Omental fat pad (tissue), 4 donors: ENCODE measurements around the gene GOLIM4. TPM values are rescaled to one million over a fixed set of nuclear protein-coding genes. Genes with fewer than 3 reads are reported as not detected.

Source experiments
- ATAC-seq: fragments of 150-250 bp; one replicate; pipeline ENCODE4 v1.9.1; 2016; ENCODE audit warnings: mild to moderate bottlenecking, moderate library complexity; ENCODE audit not compliant: low FRiP score
- DNase-seq: peaks from one replicate; pipeline ENCODE4 v3.0.0-alpha.2; 2019; ENCODE audit warnings: low spot score
- CTCF ChIP-seq, 3 donors: fragments of 450-650 bp; IDR thresholded peaks; one replicate each; pipeline ENCODE4 v1.5.1; 2016 to 2017; ENCODE audit warnings: antibody characterized with exemption in 3 of 3, mild to moderate bottlenecking in 3 of 3, moderate library complexity in 2 of 3
- total RNA-seq, 4 donors: library from RNA; depleted of rRNA; stranded (reverse); fragments of >200 nt; gene quantifications; one replicate each; pipeline ENCODE4 v1.1.0, GENCODE V29; 2016

GOLIM4 gene
- total RNA-seq, 4 donors from 2014 or later = 30.3 to 46.2 (median 34.8) TPM

GRCh38 chr3:168117059-168117458 lies 21.3 kb upstream of the GOLIM4 start:
- no peak for ATAC-seq
- no peak for DNase-seq
- TF ChIP-seq CTCF (IDR thresholded peaks at IDR 0.05) = no peak

GRCh38 chr3:168116279-168116678 lies 20.6 kb upstream of the GOLIM4 start:
- DNase-seq (no peak), ATAC-seq (peak; percentile 32)
- no peak for TF ChIP-seq CTCF (IDR thresholded peaks at IDR 0.05)

- no peak for DNase-seq
- ATAC-seq = no peak
- no peak for TF ChIP-seq CTCF (IDR thresholded peaks at IDR 0.05)
Measured at GRCh38 chr3:168113848-168114247, 18.1 kb upstream of the GOLIM4 start.

GRCh38 chr3:168112894-168113293 lies 17.2 kb upstream of the GOLIM4 start:
- ATAC-seq (no peak), DNase-seq (no peak)
- TF ChIP-seq CTCF (IDR thresholded peaks at IDR 0.05) = no peak

GRCh38 chr3:168104361-168104760 lies 8.6 kb upstream of the GOLIM4 start:
- DNase-seq = no peak
- no peak for TF ChIP-seq CTCF (IDR thresholded peaks at IDR 0.05)
- no peak for ATAC-seq

GRCh38 chr3:168102735-168103410 lies 7.1 kb upstream of the GOLIM4 start:
- ATAC-seq = no peak
- no peak for TF ChIP-seq CTCF (IDR thresholded peaks at IDR 0.05)
- no peak for DNase-seq

GRCh38 chr3:168100777-168101492 lies 5.2 kb upstream of the GOLIM4 start:
- DNase-seq (no peak), ATAC-seq (no peak)
- no peak for TF ChIP-seq CTCF (IDR thresholded peaks at IDR 0.05)
